A673 (cell line): Measurements from ENCODE around the gene PMIS2. TPM values are rescaled to one million over a fixed set of nuclear protein-coding genes. Genes with fewer than 3 reads are reported as not detected.

Experiments
- BruUV-seq: library from RNA; stranded (reverse); fragments of 400-500 nt; replicated peaks from 2 replicates; lab custom pipeline; 2021; lab: Mats Ljungman, UMichigan
- CTCF ChIA-PET: fragments of 300-600 bp; sonication (Branson Sonifier 250); formaldehyde crosslinking; loops from one replicate; lab custom pipeline; 2022; ENCODE audit warnings: antibody characterized with exemption; lab: Charles Lee
- POLR2A ChIA-PET: fragments of 300-600 bp; sonication (Branson Sonifier 250); formaldehyde crosslinking; loops from one replicate; lab custom pipeline; 2022; ENCODE audit warnings: antibody characterized with exemption; ENCODE audit not compliant: low non-redundant PET; lab: Charles Lee
- DNase-seq: peaks from one replicate; pipeline ENCODE4 v3.0.0-alpha.2; 2015; ENCODE audit warnings: low spot score
- H3K27ac ChIP-seq: fragments of 200-600 bp; sonication (generic); 2 replicates; pipeline ENCODE4 v1.5.1; 2016; ENCODE audit warnings: mixed run types, low read depth, mild to moderate bottlenecking, mixed read lengths, antibody characterized with exemption, low read length; ENCODE audit not compliant: poor library complexity, severe bottlenecking
- H3K27me3 ChIP-seq: fragments of 200-600 bp; sonication (generic); replicated peaks from 2 replicates; pipeline ENCODE4 v1.6.1; 2017; ENCODE audit warnings: mixed run types, low read depth, mild to moderate bottlenecking, mixed read lengths, antibody characterized with exemption, low read length; ENCODE audit not compliant: insufficient read depth, poor library complexity
- H3K36me3 ChIP-seq: fragments of 200-600 bp; sonication (generic); 2 replicates; pipeline ENCODE4 v1.6.1; 2016; ENCODE audit warnings: mixed run types, mild to moderate bottlenecking, mixed read lengths, antibody characterized with exemption, low read length; ENCODE audit not compliant: insufficient read depth, poor library complexity, severe bottlenecking
- H3K4me1 ChIP-seq: fragments of 200-600 bp; sonication (generic); 2 replicates; pipeline ENCODE4 v1.6.1; 2017; ENCODE audit warnings: mixed run types, mild to moderate bottlenecking, mixed read lengths, antibody characterized with exemption, low read length; ENCODE audit not compliant: insufficient read depth, poor library complexity, severe bottlenecking
- H3K4me3 ChIP-seq: fragments of 200-600 bp; sonication (generic); 2 replicates; pipeline ENCODE4 v1.5.1; 2016; ENCODE audit warnings: low read depth, mixed run types, mild to moderate bottlenecking, mixed read lengths, low read length; ENCODE audit not compliant: poor library complexity, severe bottlenecking
- H3K9me3 ChIP-seq: fragments of 200-600 bp; sonication (generic); 2 replicates; pipeline ENCODE4 v1.6.1; 2016; ENCODE audit warnings: mixed run types, low read depth, mild to moderate bottlenecking, mixed read lengths, antibody characterized with exemption, low read length; ENCODE audit not compliant: poor library complexity, severe bottlenecking
- CTCF ChIP-seq: fragments of 300-800, 200-600 bp; sonication (generic); conservative IDR thresholded peaks from 2 replicates; pipeline ENCODE4 v1.5.1; 2017; ENCODE audit warnings: low read depth, mild to moderate bottlenecking, antibody characterized with exemption, low read length, moderate library complexity, mixed read lengths
- EZH2 ChIP-seq: fragments of 200-600 bp; sonication (generic); IDR thresholded peaks from 2 replicates; pipeline ENCODE4 v1.6.1; 2017; ENCODE audit warnings: borderline replicate concordance, low read depth, mild to moderate bottlenecking, mixed read lengths, antibody characterized with exemption, low read length; ENCODE audit not compliant: poor library complexity, severe bottlenecking
- intact Hi-C: fragments of 100-400 bp; cut with micrococcal nuclease; formaldehyde crosslinking; loops from one replicate; pipeline ENCODE4 v1.10.0; 2022; ENCODE audit not compliant: unreplicated experiment
- total RNA-seq: library from RNA; stranded (reverse); gene quantifications from 2 replicates; pipeline ENCODE4 v1.2.3, GENCODE V29; 2021

Gene PMIS2
- total RNA-seq, 1 experiment from 2014 or later = not detected

DNA sequence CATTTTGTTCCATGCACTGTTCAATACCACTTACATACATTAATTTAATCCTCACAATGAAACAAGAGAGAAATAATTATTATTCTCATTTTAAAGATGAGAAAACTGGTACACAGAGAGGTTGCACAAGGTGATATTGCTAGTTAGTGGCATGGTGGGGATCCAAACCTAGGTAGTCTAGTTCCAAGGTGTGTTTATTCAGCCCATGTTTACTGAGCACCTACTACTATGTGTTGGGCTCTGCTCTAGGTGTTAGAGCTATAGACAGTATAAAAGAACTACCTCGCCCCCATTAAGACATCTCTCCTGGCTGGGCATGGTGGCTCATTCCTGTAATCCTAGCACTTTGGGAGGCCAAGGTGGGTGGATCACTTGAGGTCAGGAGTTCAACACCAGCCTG lies 3.2 kb upstream of the PMIS2 start:
- intact Hi-C loops = no loop called here
- TF ChIP-seq CTCF (no peak), EZH2 (no peak)
- H3K27ac ChIP-seq = no peak overlapping the region
- CTCF ChIA-PET = no interaction called here
- no peaks in the 10 kb centered on the region for H3K4me1 ChIP-seq
- H3K9me3 ChIP-seq = no peaks in the 10 kb centered on the region
- POLR2A ChIA-PET = no interaction called here
- no peak for DNase-seq
- no peak overlapping the region for H3K4me3 ChIP-seq
- peaks cover 12% of the 10 kb centered on the region for H3K27me3 ChIP-seq
- BruUV-seq = no TSS peak
- no peaks in the 10 kb centered on the region for H3K36me3 ChIP-seq

DNA sequence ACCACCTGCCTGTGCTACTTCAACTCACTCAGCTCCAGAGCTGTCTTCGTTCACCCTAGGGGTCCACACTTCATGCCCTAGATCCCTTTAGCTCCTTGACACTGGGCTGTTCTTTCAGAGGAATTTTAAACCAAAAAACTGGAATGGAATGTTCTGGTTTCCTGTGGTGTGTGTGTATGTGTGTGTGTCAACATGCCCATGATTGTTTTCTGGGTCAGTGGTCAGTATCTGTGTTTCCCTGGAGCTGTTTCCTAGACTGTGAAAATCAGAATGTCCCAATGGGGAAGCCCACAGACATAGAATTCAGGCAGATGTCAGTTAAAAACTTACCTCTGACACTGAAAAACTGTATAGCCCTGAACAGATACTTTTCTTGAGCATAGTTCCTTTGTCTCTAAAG lies 1.3 kb downstream of the PMIS2 start:
- no TSS peak for BruUV-seq
- CTCF ChIA-PET = interaction anchor here (0.6 kb wide), 1 partner anchor 107 kb away, joined by 3 read pairs; no protein-coding TSS in a partner anchor

GRCh38 chr19:35590875-35591274 lies 4.9 kb downstream of the PMIS2 start:
- intact Hi-C loops = no loop called here
- POLR2A ChIA-PET = no interaction called here
- CTCF ChIA-PET = no interaction called here

More for the DNA sequence above, 1.3 kb downstream of the PMIS2 start:
- Histone ChIP-seq H3K27me3 (peaks cover 11% of the 10 kb centered on the region), H3K9me3 (no peaks in the 10 kb centered on the region), H3K27ac (no peak overlapping the region), H3K4me1 (no peaks in the 10 kb centered on the region), H3K36me3 (no peaks in the 10 kb centered on the region), H3K4me3 (no peak overlapping the region)
- no peak for DNase-seq
- intact Hi-C loops = no loop called here
- POLR2A ChIA-PET = no interaction called here
- no peak for TF ChIP-seq CTCF
- no peak for TF ChIP-seq EZH2

More at GRCh38 chr19:35590875-35591274, 4.9 kb downstream of the PMIS2 start:
- Histone ChIP-seq H3K9me3 (no peaks in the 10 kb centered on the region), H3K4me3 (no peak overlapping the region), H3K27ac (no peak overlapping the region), H3K4me1 (no peaks in the 10 kb centered on the region), H3K27me3 (no peaks in the 10 kb centered on the region), H3K36me3 (no peaks in the 10 kb centered on the region)
- TF ChIP-seq EZH2 (no peak), CTCF (no peak)
- no peak for DNase-seq
- BruUV-seq = no TSS peak
